Glomerular visceral epithelial cell (primary cell): ENCODE data around the gene FOXO6.
"Not testable (repeated sequence)": the region's sequence is repeated elsewhere in the genome, so short reads cannot be mapped to it uniquely, and the experiment has no call there.

ENCODE experiments used
- DNase-seq: peaks from one replicate; pipeline ENCODE4 v3.0.0-alpha.2; 2016; ENCODE audit errors: extremely low spot score

The FOXO6 gene

GRCh38 chr1:41329662-41330587, 31.3 kb upstream of the FOXO6 start:
- no peak for DNase-seq

- no peak for DNase-seq
These were observed 30.4 kb upstream of the FOXO6 start for GRCh38 chr1:41330588-41331545.

- no peak for DNase-seq
These were observed 29.7 kb upstream of the FOXO6 start for GRCh38 chr1:41331546-41331917.

- DNase-seq: not testable (repeated sequence)
These were observed 29.1 kb upstream of the FOXO6 start for GRCh38 chr1:41332161-41332560.

GRCh38 chr1:41333146-41333784, 28.0 kb upstream of the FOXO6 start:
- peak; percentile 42 for DNase-seq

- no peak for DNase-seq
These were observed 22.4 kb upstream of the FOXO6 start for GRCh38 chr1:41338820-41339219.

- no peak for DNase-seq
These were observed 20.4 kb upstream of the FOXO6 start for GRCh38 chr1:41340655-41341364.

GRCh38 chr1:41341365-41341683, 19.9 kb upstream of the FOXO6 start:
- no peak for DNase-seq

- no peak for DNase-seq
These were observed 19.3 kb upstream of the FOXO6 start for GRCh38 chr1:41341772-41342562.

- no peak for DNase-seq
These were observed 18.4 kb upstream of the FOXO6 start for GRCh38 chr1:41342774-41343355.

- DNase-seq: no peak
These were observed 17.2 kb upstream of the FOXO6 start for GRCh38 chr1:41343790-41344699.

- DNase-seq: no peak
These were observed 16.5 kb upstream of the FOXO6 start for GRCh38 chr1:41344708-41345159.

- DNase-seq: no peak
These were observed 15.7 kb upstream of the FOXO6 start for GRCh38 chr1:41345434-41346075.

- no peak for DNase-seq
These were observed 14.0 kb upstream of the FOXO6 start for GRCh38 chr1:41347276-41347675.

GRCh38 chr1:41348394-41348793, 12.8 kb upstream of the FOXO6 start:
- DNase-seq: no peak

- no peak for DNase-seq
These were observed 11.7 kb upstream of the FOXO6 start for GRCh38 chr1:41349361-41350054.

GRCh38 chr1:41350055-41350378, 11.2 kb upstream of the FOXO6 start:
- no peak for DNase-seq
